Endothelial cell of umbilical vein (primary cell): ENCODE measurements around the gene RBKS. TPM values are rescaled to one million over a fixed set of nuclear protein-coding genes. Genes with fewer than 3 reads are reported as not detected.
"Not testable (repeated sequence)": the region's sequence is repeated elsewhere in the genome, so short reads cannot be mapped to it uniquely, and the experiment has no call there.

Source experiments
- BruUV-seq: library from RNA; stranded (reverse); fragments of 400-500 nt; replicated peaks from 2 replicates; lab custom pipeline; 2021; lab: Mats Ljungman, UMichigan
- CTCF ChIA-PET: fragments of 300-600, 350-600 bp; sonication (Branson Sonifier 250); formaldehyde crosslinking; loops from one replicate; lab custom pipeline; 2021; ENCODE audit warnings: antibody characterized with exemption, inconsistent platforms; lab: Charles Lee
- POLR2A ChIA-PET: fragments of 300-600, 350-600 bp; sonication (Branson Sonifier 250); formaldehyde crosslinking; loops from one replicate; lab custom pipeline; 2021; ENCODE audit warnings: antibody characterized with exemption, inconsistent platforms; lab: Charles Lee
- DNase-seq: peaks from one replicate; pipeline ENCODE4 v3.0.0-alpha.2; 2011; ENCODE audit warnings: low read depth, low spot score
- FAIRE-seq: peaks from 2 replicates; lab custom pipeline; 2011; peaks lifted over from hg19 to GRCh38; lab: Jason Lieb, UNC
- H2AFZ ChIP-seq: 2 replicates; pipeline ENCODE4 v1.6.0; 2012; ENCODE audit warnings: low read depth, low read length, control low read depth, inconsistent platforms
- H3K27ac ChIP-seq: 2 replicates; pipeline ENCODE4 v1.5.1; 2011; ENCODE audit warnings: low read depth, mild to moderate bottlenecking, control low read depth, low read length, moderate library complexity; ENCODE audit not compliant: insufficient read depth
- H3K27me3 ChIP-seq, 2 experiments: 2 replicates each; pipeline versions ENCODE4 v1.6.0 to v1.6.1; 2011; ENCODE audit warnings: low read length in 2 of 2, mixed read lengths in 1 of 2; ENCODE audit not compliant: control insufficient read depth in 2 of 2, insufficient read depth in 2 of 2
- H3K36me3 ChIP-seq, 2 experiments: 2 replicates in 1 of 2; 3 replicates in 1 of 2; pipeline ENCODE4 v1.5.1; 2011; ENCODE audit warnings: low read length in 2 of 2, mild to moderate bottlenecking in 1 of 2, moderate library complexity in 1 of 2; ENCODE audit not compliant: control insufficient read depth in 2 of 2, insufficient read depth in 2 of 2; ENCODE audit errors: extremely low read depth in 1 of 2
- H3K4me1 ChIP-seq: 3 replicates; pipeline ENCODE4 v1.5.1; 2011; ENCODE audit warnings: mild to moderate bottlenecking, low read length; ENCODE audit not compliant: control insufficient read depth, insufficient read depth; ENCODE audit errors: extremely low read depth
- H3K4me2 ChIP-seq: 2 replicates; pipeline ENCODE4 v1.6.1; 2011; ENCODE audit warnings: low read length, control low read depth, mixed read lengths; ENCODE audit not compliant: insufficient read depth
- H3K4me3 ChIP-seq, 3 experiments: fragments of 200-600 bp in 1 of 3; sonication (generic), shearing (Covaris generic) in 1 of 3; replicated peaks in 1 of 3; 2 replicates each; pipeline ENCODE4 v1.5.1; 2011 to 2016; ENCODE audit warnings: control low read depth in 3 of 3, low read length in 3 of 3, mild to moderate bottlenecking in 2 of 3, inconsistent platforms in 1 of 3, low read depth in 1 of 3, moderate library complexity in 1 of 3; ENCODE audit not compliant: insufficient read depth in 1 of 3
- H3K79me2 ChIP-seq: 2 replicates; pipeline ENCODE4 v1.6.0; 2012; ENCODE audit warnings: low read length, inconsistent platforms; ENCODE audit not compliant: control insufficient read depth, insufficient read depth
- H3K9ac ChIP-seq: replicated peaks from 2 replicates; pipeline ENCODE3; 2011; ENCODE audit warnings: low read length, control low read depth; ENCODE audit not compliant: insufficient read depth; ENCODE audit errors: extremely low read depth
- H3K9me1 ChIP-seq: replicated peaks from 3 replicates; pipeline ENCODE4 v1.6.0; 2011; ENCODE audit warnings: mild to moderate bottlenecking, low read length; ENCODE audit not compliant: control insufficient read depth, insufficient read depth; ENCODE audit errors: extremely low read depth
- H3K9me3 ChIP-seq: replicated peaks from 2 replicates; pipeline ENCODE4 v1.5.1; 2012; ENCODE audit warnings: low read length, inconsistent platforms; ENCODE audit not compliant: control insufficient read depth, insufficient read depth
- H4K20me1 ChIP-seq: replicated peaks from 2 replicates; pipeline ENCODE3; 2011; ENCODE audit warnings: mild to moderate bottlenecking, low read length; ENCODE audit not compliant: control insufficient read depth, insufficient read depth; ENCODE audit errors: extremely low read depth
- CTCF ChIP-seq, 2 donors: IDR thresholded peaks; 1 replicate in 1 of 2; 2 replicates in 1 of 2; pipeline ENCODE4 v1.5.1; 2011; ENCODE audit warnings: low read length in 2 of 2, mild to moderate bottlenecking in 2 of 2, moderate library complexity in 2 of 2, control low read depth in 1 of 2, inconsistent platforms in 1 of 2, low read depth in 1 of 2; ENCODE audit not compliant: insufficient read depth in 1 of 2; ENCODE audit errors: extremely low read depth in 1 of 2
- POLR2AphosphoS5 ChIP-seq: IDR thresholded peaks from 2 replicates; pipeline ENCODE4 v1.6.1; 2012; ENCODE audit warnings: low read depth, mild to moderate bottlenecking, control low read depth, low read length, moderate library complexity; ENCODE audit not compliant: insufficient read depth
- dilution Hi-C: fragments of 300-500 bp; cut with MboI; formaldehyde crosslinking; loops from one replicate; pipeline ENCODE4 v1.15.0; 2019; ENCODE audit warnings: low sequenced_read_pairs; ENCODE audit not compliant: extremely low pct_ligation_motif_present
- intact Hi-C: fragments of 100-400 bp; cut with micrococcal nuclease; formaldehyde crosslinking; loops from one replicate; pipeline ENCODE4 v1.10.0; 2022
- polyA plus RNA-seq, 4 experiments: library from polyadenylated mRNA; depleted of rRNA in 3 of 4; stranded (reverse) in 3 of 4; unstranded in 1 of 4; fragments of >200 nt; gene quantifications; 2 replicates each; pipeline versions ENCODE4 v1.2.1 to v1.2.3, GENCODE V29; 2011 to 2012; ENCODE audit warnings: missing spikeins in 1 of 4
- total RNA-seq: library from RNA; stranded (reverse); gene quantifications from 2 replicates; pipeline ENCODE4 v1.2.3, GENCODE V29; 2021

RBKS gene
- total and polyA plus RNA-seq, 2 donors (not counting 3 experiments of a cell fraction or from before 2014, with no cell fraction given): 0.64 to 1.8 TPM

GRCh38 chr2:27751377-27751776 lies 138.8 kb downstream of the RBKS start:
- POLR2A ChIA-PET: no interaction called here

GRCh38 chr2:27748803-27749554 lies 141.2 kb downstream of the RBKS start:
- DNase-seq, H3K4me3 ChIP-seq, H3K27ac ChIP-seq, BruUV-seq, POLR2A ChIA-PET, H3K9me3 ChIP-seq, H3K27me3 ChIP-seq, H3K9ac ChIP-seq, H3K4me1 ChIP-seq, H3K4me2 ChIP-seq, H3K9me1 ChIP-seq, H4K20me1 ChIP-seq, intact Hi-C loops, H3K36me3 ChIP-seq, H2AFZ ChIP-seq, H3K79me2 ChIP-seq, FAIRE-seq: not testable (repeated sequence)
- dilution Hi-C loops: loop anchor here (25.0 kb wide), 1 partner anchor 663 kb away; no protein-coding TSS in a partner anchor
- CTCF ChIA-PET: interaction anchor here (1.0 kb wide), 1 partner anchor 26 kb away, joined by 4 read pairs; no protein-coding TSS in a partner anchor

More at GRCh38 chr2:27751377-27751776, 138.8 kb downstream of the RBKS start:
- TF ChIP-seq POLR2AphosphoS5 (no peak), CTCF (IDR thresholded peaks at IDR 0.05; ENCODE audit: extremely low read depth in 1 of 2, insufficient read depth in 1 of 2, low read depth in 1 of 2, low read length in 2 of 2) (no peak)
- CTCF ChIA-PET: interaction anchor here (1.0 to 2.5 kb wide), 4 partner anchors 14 to 47 kb away, joined by 3 to 12 read pairs (median 4); no protein-coding TSS in a partner anchor
- no peak overlapping the region for H3K27ac ChIP-seq
- no peak for FAIRE-seq
- H3K79me2 ChIP-seq: no peaks in the 10 kb centered on the region
- BruUV-seq: no TSS peak
- H3K4me3 ChIP-seq: no peak overlapping the region
- no peaks in the 10 kb centered on the region for H3K9me1 ChIP-seq
- H4K20me1 ChIP-seq: no peaks in the 10 kb centered on the region
- H3K9me3 ChIP-seq: no peaks in the 10 kb centered on the region
- H3K36me3 ChIP-seq: no peaks in the 10 kb centered on the region
- H2AFZ ChIP-seq: no peak overlapping the region
- dilution Hi-C loops (no loop called here), intact Hi-C loops (loop anchor here (10.0 kb wide), 1 partner anchor 813 kb away; no protein-coding TSS in a partner anchor)
- no peak overlapping the region for H3K9ac ChIP-seq
- no peak overlapping the region for H3K4me2 ChIP-seq
- no peaks in the 10 kb centered on the region for H3K4me1 ChIP-seq
- no peak for DNase-seq
- H3K27me3 ChIP-seq: no peaks in the 10 kb centered on the region
